Mesenchymal stem cell (in vitro differentiated cells and primary cell): Measurements from ENCODE around the gene FAM222A.

Source experiments
- DNase-seq: peaks from one replicate; pipeline ENCODE4 v3.0.0-alpha.2; 2013
- H2AFZ ChIP-seq: one replicate; pipeline ENCODE4 v1.6.1; 2013; ENCODE audit warnings: low read depth, mild to moderate bottlenecking, control low read depth, inconsistent platforms, low read length, moderate library complexity
- H2AK5ac ChIP-seq: 2 replicates; pipeline ENCODE4 v1.6.1; 2013; ENCODE audit warnings: low read length, moderate library complexity, mild to moderate bottlenecking, inconsistent platforms; ENCODE audit not compliant: severe bottlenecking
- H2BK120ac ChIP-seq: one replicate; pipeline ENCODE4 v1.6.1; 2013; ENCODE audit warnings: low read depth, mild to moderate bottlenecking, inconsistent platforms, low read length, moderate library complexity
- H2BK12ac ChIP-seq, 2 experiments: one replicate each; pipeline ENCODE4 v1.6.1; 2013; ENCODE audit warnings: inconsistent platforms in 2 of 2, low read length in 2 of 2, mild to moderate bottlenecking in 2 of 2, moderate library complexity in 2 of 2, control low read depth in 1 of 2
- H2BK15ac ChIP-seq: one replicate; pipeline ENCODE4 v1.6.1; 2013; ENCODE audit warnings: mild to moderate bottlenecking, low read depth, inconsistent platforms; ENCODE audit not compliant: poor library complexity, severe bottlenecking
- H2BK5ac ChIP-seq: 2 replicates; pipeline ENCODE4 v1.6.1; 2013; ENCODE audit warnings: low read depth, mild to moderate bottlenecking, low read length, control low read depth, inconsistent platforms; ENCODE audit not compliant: poor library complexity, severe bottlenecking
- H3K14ac ChIP-seq, 2 experiments: one replicate each; pipeline ENCODE4 v1.6.1; 2013; ENCODE audit warnings: inconsistent platforms in 2 of 2, low read length in 2 of 2, control low read depth in 1 of 2, mild to moderate bottlenecking in 1 of 2, moderate library complexity in 1 of 2
- H3K18ac ChIP-seq, 2 experiments: one replicate each; pipeline ENCODE4 v1.6.1; 2013; ENCODE audit warnings: inconsistent platforms in 2 of 2, low read length in 2 of 2, control low read depth in 1 of 2, low read depth in 1 of 2, mild to moderate bottlenecking in 1 of 2
- H3K23ac ChIP-seq, 2 experiments: one replicate each; pipeline ENCODE4 v1.6.1; 2013; ENCODE audit warnings: inconsistent platforms in 2 of 2, low read length in 2 of 2, mild to moderate bottlenecking in 2 of 2, moderate library complexity in 2 of 2, control low read depth in 1 of 2
- H3K27ac ChIP-seq: 2 replicates; pipeline ENCODE4 v1.5.1; 2013; ENCODE audit warnings: mild to moderate bottlenecking, moderate library complexity, low read length, control low read depth, inconsistent platforms; ENCODE audit not compliant: poor library complexity, severe bottlenecking
- H3K27me3 ChIP-seq, 2 experiments: 2 replicates each; pipeline versions ENCODE4 v1.6.1 to v1.7.0; 2013; ENCODE audit warnings: low read length in 2 of 2, mild to moderate bottlenecking in 2 of 2, moderate library complexity in 2 of 2, control low read depth in 1 of 2, inconsistent platforms in 1 of 2; ENCODE audit not compliant: control insufficient read depth in 1 of 2, insufficient read depth in 1 of 2
- H3K36me3 ChIP-seq, 2 experiments: 2 replicates each; pipeline versions ENCODE4 v1.6.1 to v1.7.0; 2013; ENCODE audit warnings: low read length in 2 of 2, control low read depth in 1 of 2, inconsistent platforms in 1 of 2, low read depth in 1 of 2, mild to moderate bottlenecking in 1 of 2; ENCODE audit not compliant: insufficient read depth in 2 of 2, control insufficient read depth in 1 of 2
- H3K4ac ChIP-seq, 2 experiments: one replicate each; pipeline ENCODE4 v1.6.1; 2013; ENCODE audit warnings: inconsistent platforms in 2 of 2, low read length in 2 of 2, mild to moderate bottlenecking in 2 of 2, moderate library complexity in 2 of 2, control low read depth in 1 of 2, low read depth in 1 of 2
- H3K4me1 ChIP-seq: 2 replicates; pipeline ENCODE4 v1.6.1; 2013; ENCODE audit warnings: low read depth, low read length, control low read depth; ENCODE audit not compliant: control insufficient read depth, insufficient read depth
- H3K4me2 ChIP-seq: 2 replicates; pipeline ENCODE4 v1.6.1; 2013; ENCODE audit warnings: low read length, mild to moderate bottlenecking, inconsistent platforms; ENCODE audit not compliant: poor library complexity, severe bottlenecking
- H3K4me3 ChIP-seq, 2 experiments: 2 replicates each; pipeline versions ENCODE4 v1.5.1 to v1.7.0; 2013; ENCODE audit warnings: low read length in 2 of 2, mild to moderate bottlenecking in 2 of 2, control low read depth in 1 of 2, low read depth in 1 of 2; ENCODE audit not compliant: insufficient read depth in 1 of 2
- H3K79me1 ChIP-seq: replicated peaks from 2 replicates; pipeline ENCODE4 v1.6.1; 2013; ENCODE audit warnings: mild to moderate bottlenecking, control low read depth, low read length, inconsistent platforms; ENCODE audit not compliant: poor library complexity, severe bottlenecking
- H3K9ac ChIP-seq: 2 replicates; pipeline ENCODE4 v1.7.0; 2013; ENCODE audit warnings: mild to moderate bottlenecking, low read length, moderate library complexity
- H3K9me3 ChIP-seq: 2 replicates; pipeline ENCODE4 v1.7.0; 2013; ENCODE audit warnings: mild to moderate bottlenecking, low read length; ENCODE audit not compliant: control insufficient read depth
- H4K8ac ChIP-seq: one replicate; pipeline ENCODE4 v1.6.1; 2013; ENCODE audit warnings: inconsistent platforms, mild to moderate bottlenecking, low read length, moderate library complexity
- H4K91ac ChIP-seq: one replicate; pipeline ENCODE4 v1.6.1; 2013; ENCODE audit warnings: mild to moderate bottlenecking, low read length, inconsistent platforms
- WGBS: methylation state at CpG from one replicate; pipeline ENCODE4 v1.1.7; 2013; ENCODE audit warnings: mixed read lengths; 5-methylcytosine and 5-hydroxymethylcytosine counted together

Gene FAM222A

DNA sequence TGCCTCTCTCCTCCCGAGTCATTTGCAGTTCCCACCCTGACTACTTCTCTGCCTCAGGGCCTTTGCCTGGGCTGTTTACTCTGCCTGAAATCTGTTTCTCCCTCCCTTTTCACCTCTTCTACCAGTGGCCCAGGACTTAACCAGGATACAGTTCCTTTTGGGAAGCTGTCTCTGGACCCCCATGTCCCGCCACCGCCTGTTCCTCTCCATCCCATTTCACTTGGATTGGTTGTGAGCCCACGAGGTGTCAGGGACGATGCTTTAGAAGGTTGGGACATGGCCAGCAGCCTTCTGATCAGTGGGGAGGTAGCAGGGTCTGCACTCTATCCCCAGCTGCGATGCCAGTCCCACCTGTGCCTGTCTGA, 51.8 kb downstream of the FAM222A start:
- H3K79me1 ChIP-seq = no peaks in the 10 kb centered on the region
- peaks cover 7 to 10% of the 10 kb centered on the region in 2 experiments for H3K27me3 ChIP-seq
- H3K4me2 ChIP-seq = no peak overlapping the region
- no peak overlapping the region for H4K91ac ChIP-seq
- H3K4me1 ChIP-seq = no peaks in the 10 kb centered on the region
- H2BK120ac ChIP-seq = no peak overlapping the region
- H3K36me3 ChIP-seq = no peaks in the 10 kb centered on the region
- no peak overlapping the region for H2BK15ac ChIP-seq
- DNase-seq = no peak
- peaks cover 7% of the 10 kb centered on the region for H3K9me3 ChIP-seq
- H3K9ac ChIP-seq = no peak overlapping the region
- H3K27ac ChIP-seq = no peak overlapping the region
- H3K14ac ChIP-seq = no peak overlapping the region
- no peak overlapping the region for H3K4me3 ChIP-seq
- H2BK5ac ChIP-seq = no peak overlapping the region
- WGBS = 90% methylated on average over 5 of the region's 6 CpGs
- no peak overlapping the region for H3K23ac ChIP-seq
- H2BK12ac ChIP-seq = no peak overlapping the region
- no peak overlapping the region for H3K18ac ChIP-seq
- no peak overlapping the region for H2AK5ac ChIP-seq
- H4K8ac ChIP-seq = no peak overlapping the region
- no peak overlapping the region for H3K4ac ChIP-seq
- H2AFZ ChIP-seq = no peak overlapping the region

GRCh38 chr12:109766251-109766778, 52.7 kb downstream of the FAM222A start:
- Histone ChIP-seq H2BK12ac (no peak overlapping the region), H3K27ac (no peak overlapping the region), H2BK15ac (no peak overlapping the region), H3K4me2 (no peak overlapping the region), H3K79me1 (no peaks in the 10 kb centered on the region), H3K9me3 (peaks cover 7% of the 10 kb centered on the region), H2BK120ac (no peak overlapping the region), H3K36me3 (no peaks in the 10 kb centered on the region), H3K4me1 (no peaks in the 10 kb centered on the region), H4K8ac (no peak overlapping the region), H3K4ac (no peak overlapping the region), H3K4me3 (no peak overlapping the region), H4K91ac (no peak overlapping the region), H2AFZ (no peak overlapping the region), H3K23ac (no peak overlapping the region), H3K27me3 (peaks cover 10 to 11% of the 10 kb centered on the region in 2 experiments), H3K14ac (no peak overlapping the region), H3K18ac (no peak overlapping the region), H2BK5ac (no peak overlapping the region), H2AK5ac (no peak overlapping the region), H3K9ac (no peak overlapping the region)
- WGBS = 94% methylated on average over 12 of the region's 12 CpGs
- no peak for DNase-seq

GRCh38 chr12:109767456-109767855, 53.8 kb downstream of the FAM222A start:
- Histone ChIP-seq H4K8ac (no peak overlapping the region), H3K9ac (no peak overlapping the region), H3K4me3 (no peak overlapping the region), H2BK5ac (no peak overlapping the region), H3K4me1 (no peaks in the 10 kb centered on the region), H2BK12ac (no peak overlapping the region), H3K9me3 (peaks cover 7% of the 10 kb centered on the region), H2AK5ac (no peak overlapping the region), H3K23ac (no peak overlapping the region), H3K4ac (no peak overlapping the region), H3K27me3 (peaks cover 10 to 19% of the 10 kb centered on the region in 2 experiments), H3K79me1 (no peaks in the 10 kb centered on the region), H3K36me3 (no peaks in the 10 kb centered on the region), H3K18ac (no peak overlapping the region), H2BK15ac (no peak overlapping the region), H3K27ac (no peak overlapping the region), H2BK120ac (no peak overlapping the region), H3K14ac (no peak overlapping the region), H3K4me2 (no peak overlapping the region), H4K91ac (no peak overlapping the region), H2AFZ (no peak overlapping the region)
- 95% methylated on average over 1 of the region's 4 CpGs for WGBS
- no peak for DNase-seq

DNA sequence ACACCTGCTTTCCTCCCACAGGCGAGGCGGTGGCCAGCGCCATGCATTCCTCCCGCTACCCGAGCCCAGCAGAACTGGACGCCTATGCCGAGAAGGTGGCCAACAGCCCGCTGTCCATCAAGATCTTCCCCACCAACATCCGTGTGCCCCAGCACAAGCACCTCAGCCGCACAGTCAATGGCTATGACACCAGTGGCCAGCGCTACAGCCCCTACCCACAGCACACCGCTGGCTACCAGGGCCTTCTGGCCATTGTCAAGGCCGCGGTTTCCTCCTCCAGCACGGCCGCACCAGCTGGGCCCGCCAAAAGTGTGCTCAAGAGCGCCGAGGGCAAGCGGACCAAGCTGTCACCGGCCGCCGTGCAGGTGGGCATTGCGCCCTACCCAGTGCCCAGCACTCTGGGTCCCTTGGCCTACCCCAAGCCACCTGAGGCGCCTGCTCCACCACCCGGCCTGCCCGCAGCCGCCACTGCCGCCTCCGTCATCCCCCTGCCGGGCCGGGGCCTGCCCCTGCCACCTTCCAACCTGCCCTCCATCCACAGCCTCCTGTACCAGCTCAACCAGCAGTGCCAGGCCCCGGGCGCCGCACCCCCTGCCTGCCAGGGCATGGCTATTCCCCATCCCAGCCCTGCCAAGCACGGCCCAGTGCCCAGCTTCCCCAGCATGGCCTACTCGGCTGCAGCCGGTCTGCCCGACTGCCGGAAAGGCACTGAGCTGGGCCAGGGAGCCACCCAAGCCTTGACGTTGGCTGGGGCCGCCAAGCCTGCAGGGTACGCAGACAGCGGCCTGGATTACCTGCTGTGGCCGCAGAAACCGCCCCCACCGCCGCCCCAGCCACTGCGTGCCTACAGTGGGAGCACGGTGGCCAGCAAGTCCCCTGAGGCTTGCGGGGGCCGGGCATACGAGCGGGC, 54.6 kb downstream of the FAM222A start:
- H3K36me3 ChIP-seq = no peaks in the 10 kb centered on the region
- H3K4me2 ChIP-seq = no peak overlapping the region
- H3K4me1 ChIP-seq = no peaks in the 10 kb centered on the region
- peak overlapping the region; percentile 7 for H4K91ac ChIP-seq
- peaks cover 17 to 25% of the 10 kb centered on the region in 2 experiments for H3K27me3 ChIP-seq
- no peak overlapping the region for H3K4ac ChIP-seq
- H2BK120ac ChIP-seq = no peak overlapping the region
- peak overlapping the region in 1 of 2 experiments; percentile 41 for H3K14ac ChIP-seq
- no peak overlapping the region for H2AFZ ChIP-seq
- no peak overlapping the region for H2BK12ac ChIP-seq
- 95% methylated on average over 54 of the region's 54 CpGs for WGBS
- H2BK5ac ChIP-seq = no peak overlapping the region
- H3K9ac ChIP-seq = no peak overlapping the region
- peaks cover 5% of the 10 kb centered on the region for H3K9me3 ChIP-seq
- no peak overlapping the region for H3K18ac ChIP-seq
- H2BK15ac ChIP-seq = no peak overlapping the region
- H3K27ac ChIP-seq = no peak overlapping the region
- no peak for DNase-seq
- no peak overlapping the region for H4K8ac ChIP-seq
- H3K23ac ChIP-seq = no peak overlapping the region
- no peaks in the 10 kb centered on the region for H3K79me1 ChIP-seq
- no peak overlapping the region for H3K4me3 ChIP-seq
- no peak overlapping the region for H2AK5ac ChIP-seq
